Measurements from ENCODE around the gene NOXO1.
"Not testable (repeated sequence)": the region's sequence is repeated elsewhere in the genome, so short reads cannot be mapped to it uniquely, and the experiment has no call there.

The NOXO1 gene

DNA sequence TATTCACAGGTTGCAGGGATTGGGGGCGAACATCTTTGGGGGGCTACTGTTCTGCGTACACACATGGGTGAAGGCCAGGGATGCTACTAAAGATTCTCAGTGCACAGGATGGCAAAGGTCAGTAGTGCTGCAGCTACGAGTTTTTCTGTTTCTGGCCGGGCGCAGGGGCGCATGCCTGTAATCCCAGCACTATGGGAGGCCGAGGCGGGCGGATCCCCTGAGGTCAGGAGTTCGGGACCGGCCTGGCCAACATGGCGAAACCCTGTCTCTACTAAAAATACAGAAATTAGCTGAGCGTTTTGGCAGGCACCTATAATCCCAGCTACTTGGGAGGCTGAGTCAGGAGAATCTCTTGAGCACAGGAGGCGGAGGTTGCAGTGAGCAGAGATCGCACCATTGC, 32.3 kb upstream of the NOXO1 start:
- DNase-seq (ENCODE audit: insufficient read length, low spot score), result no peak
- FAIRE-seq, result no peak

DNA sequence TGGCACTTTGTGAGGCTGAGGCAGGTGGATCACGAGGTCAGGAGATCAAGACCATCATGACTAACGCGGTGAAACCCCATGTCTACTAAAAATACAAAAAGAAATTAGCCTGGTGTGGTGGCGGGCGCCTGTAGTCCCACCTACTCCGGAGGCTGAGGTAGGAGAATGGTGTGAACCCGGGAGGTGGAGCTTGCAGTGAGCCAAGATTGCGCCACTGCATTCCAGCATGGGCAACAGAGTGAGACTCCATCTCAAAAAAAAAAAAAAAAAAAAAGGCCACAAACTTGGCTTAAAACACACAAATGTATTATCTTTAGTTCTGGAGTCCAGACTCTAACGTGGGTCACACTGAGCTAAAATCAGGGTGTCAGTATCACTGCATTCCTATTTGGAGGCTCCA, 30.5 kb upstream of the NOXO1 start:
- FAIRE-seq, result not testable (repeated sequence)

DNA sequence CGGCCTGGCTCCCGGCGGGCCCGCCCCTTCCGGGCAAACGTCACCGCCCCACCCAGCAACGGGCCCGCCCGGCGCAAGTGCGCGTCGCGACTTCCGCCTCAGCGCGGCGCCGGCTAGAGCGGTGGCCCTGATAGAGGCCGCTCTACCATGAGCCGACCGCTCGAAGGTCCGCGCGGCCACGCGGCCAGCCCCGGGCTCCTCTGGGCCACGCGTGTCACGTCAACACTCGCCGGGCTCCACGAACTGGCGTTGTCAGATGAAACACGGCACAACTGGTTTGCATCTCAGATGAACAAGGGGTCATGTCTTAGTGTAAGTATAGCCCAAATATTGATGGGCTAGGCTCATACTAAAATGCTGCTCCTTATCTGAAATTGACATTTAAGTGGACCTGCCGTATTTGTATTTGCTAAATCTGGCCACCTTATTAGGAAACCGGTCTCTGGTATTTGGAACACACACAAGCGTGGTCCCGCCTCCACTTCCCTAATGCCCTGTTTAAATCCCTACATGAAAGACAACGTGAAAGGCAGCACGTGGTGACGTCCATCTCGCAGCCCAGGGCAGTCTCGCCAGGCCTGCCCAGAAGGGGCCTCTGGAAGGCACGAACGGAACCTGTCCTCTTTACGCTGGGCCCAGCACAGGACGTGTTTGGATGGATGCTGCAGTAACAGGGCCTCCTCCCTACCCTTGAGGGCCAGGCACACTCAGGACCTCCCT, 28.7 kb upstream of the NOXO1 start, which contains the start of gene ZNF598:
Gene ZNF598, minus strand, starts transcription at position 31 of the 720 bp plus-strand sequence.
- DNase-seq (ENCODE audit: insufficient read length, low spot score), result peak; percentile 92
- FAIRE-seq, result peak; percentile 88

More for the DNA sequence above, 30.5 kb upstream of the NOXO1 start:
- DNase-seq (ENCODE audit: insufficient read length, low spot score), result not testable (repeated sequence)

DNA sequence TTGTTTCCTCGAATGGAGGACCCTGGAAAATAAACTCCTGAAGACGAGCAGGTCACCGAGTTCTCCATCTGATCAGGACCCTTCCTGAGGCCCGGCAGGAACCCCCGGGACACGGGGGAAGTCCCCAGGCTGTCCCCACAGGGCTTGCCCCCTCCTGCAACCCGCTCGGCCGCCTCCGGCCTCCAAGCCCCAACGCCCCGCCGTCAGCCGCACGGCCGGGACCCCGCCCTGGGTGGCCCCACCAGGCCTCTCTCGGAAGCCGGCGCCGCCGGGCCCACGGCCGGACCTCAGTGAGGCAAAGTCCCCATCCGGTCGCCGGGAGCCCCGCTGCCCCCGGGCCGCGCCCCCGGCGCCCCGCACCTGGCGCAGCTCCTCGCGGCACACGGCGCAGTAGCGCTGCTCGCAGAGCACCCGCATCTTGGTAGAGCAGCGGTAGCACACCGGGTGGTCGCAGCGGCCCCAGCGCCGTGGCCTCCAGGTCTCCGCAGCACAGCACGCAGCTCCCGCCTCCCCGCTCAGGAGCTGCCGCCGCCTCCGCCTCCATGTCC, 28.0 kb upstream of the NOXO1 start:
- FAIRE-seq (no peak), DNase-seq (ENCODE audit: insufficient read length, low spot score) (no peak)

DNA sequence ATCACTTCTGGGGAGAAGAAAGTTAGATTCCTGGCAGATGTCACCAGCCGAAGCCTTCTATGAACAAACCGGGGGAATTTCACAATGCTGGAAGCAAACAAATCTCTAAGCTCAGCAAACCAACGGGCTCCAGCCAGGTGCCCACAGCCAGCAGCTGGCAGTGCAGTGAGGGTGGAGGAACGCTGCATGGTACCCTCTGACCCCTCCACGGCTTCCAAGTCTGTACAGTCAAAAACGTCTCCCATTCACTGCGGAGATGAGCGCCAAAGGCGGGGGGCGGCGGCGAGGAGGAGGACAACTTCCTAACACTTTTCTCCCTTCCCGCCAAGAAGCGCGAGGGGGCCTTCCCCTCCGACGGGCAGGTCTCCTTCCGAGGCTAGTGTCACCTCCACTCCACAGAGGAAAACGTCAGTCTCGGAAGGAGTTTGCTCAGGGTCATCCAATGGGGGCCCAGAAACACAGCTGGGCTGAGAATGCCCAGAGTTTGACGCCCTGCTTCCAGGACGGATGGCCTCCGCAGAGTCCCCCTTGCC, 27.4 kb upstream of the NOXO1 start:
- DNase-seq (ENCODE audit: insufficient read length, low spot score) (no peak), FAIRE-seq (peak; percentile 4)

DNA sequence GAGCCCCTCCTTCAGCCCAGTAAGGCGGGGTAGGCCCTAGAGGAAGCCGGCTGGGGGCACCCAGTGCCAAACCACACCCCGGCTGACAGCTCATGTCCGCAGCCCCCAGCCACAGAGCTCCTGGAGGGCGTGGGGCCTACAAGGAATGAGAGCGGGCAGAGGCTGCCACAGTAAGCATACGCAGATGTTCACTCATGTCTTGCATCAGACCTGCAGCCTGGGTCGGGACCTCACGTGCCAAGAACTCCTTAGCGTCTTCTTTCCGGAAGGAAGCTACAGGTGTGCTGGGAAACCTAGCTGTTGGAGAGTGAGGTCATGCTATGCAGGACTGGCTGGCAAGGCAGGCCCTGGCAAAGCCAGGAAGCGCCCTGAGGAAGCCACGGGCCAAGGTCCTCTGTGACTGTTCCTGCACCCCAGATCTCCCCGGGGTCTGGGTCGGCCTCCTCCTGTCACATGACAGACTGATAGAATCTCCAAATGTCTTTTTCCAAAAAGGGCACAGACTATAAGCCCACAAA, 26.8 kb upstream of the NOXO1 start:
- no peak for DNase-seq (ENCODE audit: insufficient read length, low spot score)
- FAIRE-seq, result no peak

DNA sequence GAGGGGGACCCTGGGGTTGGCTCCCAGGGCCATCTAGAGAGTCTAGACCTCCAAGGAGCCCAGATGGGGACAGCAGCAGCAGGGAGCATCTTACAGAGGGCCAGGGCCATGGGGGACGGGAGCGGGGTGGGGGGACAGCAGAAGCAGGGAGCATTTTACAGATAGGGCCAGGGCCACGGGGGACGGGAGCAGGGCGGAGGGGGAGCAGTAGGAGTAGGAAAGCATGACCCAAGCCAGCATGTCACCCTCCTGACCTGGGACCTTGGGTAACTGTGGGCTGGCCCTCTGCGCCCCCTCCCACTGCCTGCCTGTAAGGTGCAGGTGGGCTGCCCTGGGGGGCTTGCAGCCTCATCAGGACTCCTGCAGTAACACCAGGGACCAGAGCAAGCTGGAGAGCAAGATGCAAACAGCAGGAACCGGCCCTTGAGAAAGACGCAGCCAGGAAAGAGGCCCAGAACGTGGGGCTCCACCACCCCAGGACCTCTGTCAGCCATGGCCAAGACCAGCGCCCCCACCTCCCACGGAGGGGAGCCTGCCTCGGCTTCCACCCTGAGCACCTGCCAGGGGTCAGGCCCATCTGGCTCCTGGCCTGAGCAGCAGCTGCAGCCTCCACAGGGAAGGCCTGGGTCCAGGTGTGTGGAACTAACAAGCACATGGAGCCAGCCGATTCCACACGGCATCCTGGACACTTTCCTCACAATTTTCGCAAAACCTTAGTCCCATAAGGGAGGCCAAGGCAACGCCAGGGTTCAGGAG, 26.0 kb upstream of the NOXO1 start:
- DNase-seq (ENCODE audit: insufficient read length, low spot score) (no peak), FAIRE-seq (no peak)

DNA sequence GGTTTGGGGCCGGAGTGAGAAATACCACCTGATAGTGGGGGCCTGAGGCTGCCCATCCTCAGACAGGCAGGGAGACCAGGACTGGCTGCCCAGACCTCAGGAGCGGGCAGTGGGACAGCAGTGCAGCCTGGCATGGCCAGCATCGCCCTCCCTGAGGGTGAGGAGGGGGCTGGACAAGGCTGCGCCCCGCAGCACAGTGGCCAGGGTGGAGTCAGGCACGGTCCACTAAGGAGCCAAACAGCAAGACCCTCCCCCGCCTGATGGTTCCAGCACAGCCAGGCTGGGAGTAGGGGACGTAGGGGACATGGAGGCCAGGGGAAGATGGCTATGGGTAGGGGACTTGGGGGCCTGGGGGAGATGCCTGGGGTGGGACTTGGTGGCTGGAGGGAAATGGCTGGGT, 25.0 kb upstream of the NOXO1 start:
- FAIRE-seq (no peak), DNase-seq (ENCODE audit: insufficient read length, low spot score) (no peak)

DNA sequence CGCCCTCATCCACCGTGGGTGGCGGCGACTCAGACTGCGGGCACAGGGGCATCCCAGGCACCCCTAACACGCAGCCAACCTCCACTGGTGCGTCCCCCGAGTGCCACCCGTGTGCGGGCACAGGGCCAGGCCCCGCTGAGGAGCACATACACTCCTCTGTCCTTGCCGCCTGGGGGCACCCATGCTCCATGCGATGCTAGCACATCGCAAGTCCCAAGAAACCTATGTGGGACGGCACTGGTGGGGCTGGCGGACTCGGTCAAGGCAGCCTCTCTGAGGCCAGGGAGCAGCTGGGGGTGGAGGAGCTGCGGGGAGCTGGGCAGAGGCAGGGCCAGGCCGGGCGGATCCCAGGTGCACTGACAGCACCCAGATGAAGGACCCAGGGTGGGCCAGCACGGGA, 24.4 kb upstream of the NOXO1 start:
- DNase-seq (ENCODE audit: insufficient read length, low spot score) (no peak), FAIRE-seq (no peak)

DNA sequence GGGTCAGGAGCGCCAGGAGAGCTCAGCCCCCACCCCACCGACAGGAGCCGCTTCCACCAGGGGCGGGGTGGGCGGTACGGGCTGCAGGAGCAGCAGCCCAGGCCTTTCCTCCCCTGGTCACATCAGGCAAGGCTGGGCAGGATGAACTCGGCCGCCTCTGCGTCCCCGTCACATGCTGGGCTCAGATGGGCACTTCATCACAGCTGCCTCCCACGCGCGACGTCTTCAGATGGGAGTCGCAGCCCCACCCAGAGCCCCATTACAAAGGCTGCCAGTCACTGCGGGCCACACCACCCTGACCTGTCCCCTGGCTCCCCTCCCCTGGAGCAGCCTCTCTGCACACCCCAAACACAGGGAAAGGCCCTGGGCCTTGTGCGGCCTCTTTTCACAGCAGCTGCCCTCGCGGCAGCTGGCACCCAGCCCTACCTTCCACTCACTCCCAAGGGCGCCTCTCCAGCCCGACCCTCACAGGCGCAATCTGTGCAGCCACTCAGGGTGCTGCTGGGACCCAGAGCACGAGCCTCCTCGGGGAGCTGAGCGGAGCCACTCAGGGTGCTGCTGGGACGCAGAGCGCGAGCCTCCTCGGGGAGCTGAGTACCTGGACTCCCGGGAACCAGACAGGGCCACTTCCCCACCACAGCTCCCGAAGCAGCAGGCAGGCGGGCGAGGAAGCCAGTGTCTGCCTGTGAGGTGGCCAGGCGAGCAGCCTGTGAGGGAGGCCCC, 23.7 kb upstream of the NOXO1 start:
- DNase-seq (ENCODE audit: insufficient read length, low spot score) (no peak), FAIRE-seq (no peak)

DNA sequence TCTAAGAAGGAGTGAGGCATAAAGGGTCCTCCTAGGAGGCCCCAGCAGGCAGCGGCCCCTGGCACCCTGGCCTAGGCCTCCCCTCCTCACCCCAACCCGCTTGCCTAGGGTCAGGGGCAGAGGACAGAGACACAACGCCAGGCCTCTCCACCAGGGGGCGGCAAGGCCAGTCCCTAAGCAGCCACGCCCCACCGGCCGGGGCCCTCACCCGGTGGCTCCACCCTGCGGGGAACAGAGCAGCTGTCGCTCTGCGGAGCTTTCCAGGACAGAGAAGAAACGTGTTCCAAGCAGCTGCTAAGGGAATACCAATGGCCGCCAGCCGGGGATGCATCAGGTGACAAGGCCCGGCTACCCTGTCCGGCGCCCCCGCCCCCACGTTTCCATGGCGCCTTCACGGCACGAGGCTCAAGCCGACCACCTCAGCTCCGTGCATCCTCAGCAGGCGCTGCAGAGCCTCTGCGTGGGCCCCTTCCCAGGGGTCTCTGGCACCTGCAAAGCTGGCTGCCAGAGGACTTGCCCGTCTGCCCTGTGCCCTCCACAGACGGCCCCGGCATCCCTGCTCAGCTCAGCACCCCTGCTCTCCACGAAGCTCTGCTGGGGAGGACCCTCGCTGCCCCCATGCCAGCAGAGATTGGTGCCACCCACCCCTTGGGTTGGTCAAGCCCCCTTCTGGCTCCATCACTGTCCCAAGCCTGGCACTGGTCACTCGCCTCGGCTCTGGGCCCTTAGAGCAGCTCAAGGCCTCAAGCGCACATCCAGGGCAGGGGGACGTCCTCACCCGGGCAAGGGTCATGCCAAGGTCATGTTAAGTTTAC, 22.8 kb upstream of the NOXO1 start:
- peak; percentile 77 for DNase-seq (ENCODE audit: insufficient read length, low spot score)
- FAIRE-seq, result peak; percentile 52

DNA sequence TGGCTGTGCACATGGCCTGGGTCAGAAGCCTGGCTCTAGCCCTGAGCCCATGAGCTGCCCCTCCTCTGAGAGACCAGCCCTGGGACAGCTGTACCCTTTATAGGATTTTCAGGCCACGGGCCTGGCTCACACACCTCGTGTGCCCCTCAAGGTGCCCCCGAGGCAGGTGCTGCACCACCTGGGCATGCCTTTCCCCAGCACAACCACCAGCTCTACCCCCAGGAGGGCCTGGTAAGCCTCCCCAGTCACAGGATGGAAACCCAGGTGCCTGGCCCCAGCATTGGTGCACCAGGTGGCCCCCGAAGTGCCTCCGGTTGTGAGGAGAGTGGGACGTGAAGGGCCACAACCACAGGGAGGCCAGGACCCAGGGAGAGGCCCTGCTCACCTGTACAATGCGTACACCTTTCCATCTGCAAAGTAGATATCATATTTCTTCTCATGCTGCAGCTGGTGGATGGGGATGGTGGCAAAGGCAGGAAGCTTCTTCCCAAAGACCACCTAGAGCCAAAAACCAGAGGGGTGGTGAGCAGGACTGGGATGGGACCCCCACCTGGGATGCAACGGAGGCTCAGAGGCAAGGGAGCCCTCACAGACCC, 22.1 kb upstream of the NOXO1 start:
- FAIRE-seq, result no peak
- DNase-seq (ENCODE audit: insufficient read length, low spot score), result no peak

DNA sequence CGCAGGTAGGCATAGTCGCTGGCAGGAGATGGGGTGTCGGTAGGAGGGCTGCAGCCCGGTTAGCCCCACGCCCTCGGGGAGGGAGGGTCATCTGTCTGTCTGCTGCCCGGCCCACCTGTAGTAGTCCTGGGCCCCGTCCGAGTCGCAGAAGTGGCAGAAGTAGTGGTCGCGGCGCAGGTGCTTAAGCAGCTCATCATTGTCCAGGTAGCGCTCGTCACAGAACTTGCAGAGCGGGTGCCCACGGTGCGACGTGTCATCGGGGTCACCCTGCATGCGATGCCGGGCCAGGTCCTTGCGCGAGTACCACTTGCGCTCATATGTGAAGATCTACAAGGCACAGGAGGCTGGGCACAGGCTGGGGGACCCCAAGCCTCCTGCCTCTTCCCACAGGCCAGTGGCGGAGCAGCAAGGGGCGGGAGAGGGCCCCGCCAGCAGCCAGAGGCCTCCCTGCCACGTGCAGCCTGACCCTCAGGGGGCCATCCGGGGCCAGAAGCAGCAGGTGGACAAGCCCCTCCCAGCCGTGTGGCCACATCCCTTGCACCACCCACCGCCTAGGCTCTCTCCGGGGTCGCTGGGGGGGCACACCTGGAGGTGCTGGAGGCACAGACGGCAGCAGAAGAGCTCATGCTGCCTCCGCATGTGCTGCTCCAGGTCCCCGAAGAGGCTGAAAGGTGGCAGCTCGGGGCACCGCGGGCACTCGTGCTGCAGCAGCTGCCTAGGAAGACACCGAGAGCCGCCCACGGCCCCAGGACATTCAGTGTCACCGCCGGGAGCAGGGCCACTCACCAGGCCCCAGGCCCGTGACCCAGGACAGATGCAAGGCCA, 21.3 kb upstream of the NOXO1 start:
- no peak for DNase-seq (ENCODE audit: insufficient read length, low spot score)
- no peak for FAIRE-seq

DNA sequence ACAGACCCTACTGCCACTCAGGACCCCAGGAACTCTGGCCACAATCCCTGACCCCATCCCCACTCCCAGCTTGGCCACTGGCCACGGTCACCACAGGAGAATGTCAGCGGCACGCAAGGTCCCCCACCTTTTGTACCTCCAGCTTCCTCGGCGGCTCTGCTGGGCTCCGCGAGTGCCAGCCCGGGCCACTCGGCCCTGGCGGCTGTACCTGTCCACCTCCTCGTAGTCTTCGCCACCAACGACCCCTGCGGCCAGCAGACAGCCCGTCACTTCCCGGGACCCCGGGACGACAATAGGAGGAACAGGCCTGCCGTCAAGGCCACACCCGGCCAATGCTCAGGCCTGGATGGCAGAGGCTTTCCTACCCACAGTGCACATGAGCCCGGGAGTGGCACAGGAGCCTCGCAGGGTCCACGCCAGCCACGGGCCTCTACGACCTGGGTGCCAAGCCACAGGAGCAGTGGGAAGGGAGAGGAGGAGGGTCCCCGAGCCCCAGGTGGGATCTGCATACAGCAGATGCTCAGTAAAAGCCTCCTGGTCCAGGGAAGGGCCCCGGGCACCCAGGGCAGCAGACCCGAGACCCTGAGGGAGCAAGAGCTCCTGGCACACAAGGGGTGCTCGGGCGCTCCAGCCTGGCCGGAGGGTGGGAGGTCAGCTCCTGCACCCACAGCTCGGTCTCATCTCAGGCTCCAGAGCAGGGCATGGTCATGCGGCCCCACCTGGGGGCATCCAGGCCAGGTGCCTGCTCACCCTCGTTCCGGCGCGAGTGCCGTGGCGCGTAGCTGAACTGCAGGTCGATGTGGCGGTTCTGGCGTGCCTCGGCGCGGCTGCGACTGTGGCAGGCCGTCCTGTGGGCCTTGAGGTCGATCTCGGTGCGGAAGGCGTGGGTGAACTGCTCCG, 20.4 kb upstream of the NOXO1 start:
- DNase-seq (ENCODE audit: insufficient read length, low spot score) (no peak), FAIRE-seq (no peak)

DNA sequence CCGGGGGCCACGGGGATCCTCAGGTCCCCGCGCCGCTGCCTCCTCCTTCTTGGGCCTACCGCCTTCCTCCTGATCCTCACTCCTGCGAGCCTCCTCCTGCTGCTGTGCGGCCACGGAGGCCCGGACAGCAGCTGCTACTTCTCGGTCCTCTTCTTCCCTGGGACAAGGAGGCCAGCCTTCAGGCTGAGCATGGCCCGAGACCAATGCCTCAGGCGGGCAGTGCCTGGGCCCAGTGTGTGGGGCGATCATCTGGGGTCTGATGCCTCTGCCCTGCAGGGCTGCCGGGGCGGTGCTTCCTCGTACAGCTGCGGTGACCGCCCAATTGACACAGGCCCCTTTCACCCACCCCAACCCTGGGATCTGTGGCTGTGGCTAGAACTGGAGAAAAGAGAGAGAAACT, 19.8 kb upstream of the NOXO1 start:
- FAIRE-seq (no peak), DNase-seq (ENCODE audit: insufficient read length, low spot score) (no peak)

DNA sequence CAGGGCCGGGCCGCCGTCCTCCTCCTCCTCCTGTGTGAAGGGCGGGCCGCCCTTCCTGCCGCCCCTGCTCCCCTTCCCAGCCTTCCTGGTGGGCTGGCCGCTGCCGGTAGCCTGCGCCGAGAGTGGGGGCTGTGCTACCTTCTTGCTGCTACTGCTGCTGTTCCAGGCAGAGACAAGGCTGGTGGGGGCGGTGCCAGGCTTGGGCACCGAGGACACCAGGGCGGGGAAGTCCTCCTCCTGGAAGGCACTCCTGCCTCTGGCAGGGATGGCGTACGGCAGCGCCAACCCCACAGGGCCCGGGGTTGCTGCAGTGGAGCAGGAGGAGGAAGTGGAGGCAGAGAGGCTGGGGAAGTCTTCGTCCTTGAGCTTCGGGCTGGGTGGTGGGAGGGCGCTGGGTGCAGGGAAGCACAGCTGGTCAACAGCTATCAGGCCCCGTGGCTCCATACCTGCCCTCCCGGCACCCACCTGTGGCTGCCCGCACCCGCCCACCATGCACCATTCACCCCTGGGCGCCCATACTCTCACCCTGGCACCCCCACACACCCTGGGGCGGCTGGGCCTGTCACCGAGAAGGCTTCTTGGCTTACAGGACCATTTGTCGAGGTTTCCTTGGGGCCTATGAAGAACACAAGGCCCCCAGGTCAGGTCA, 18.7 kb upstream of the NOXO1 start:
- FAIRE-seq, result no peak
- DNase-seq (ENCODE audit: insufficient read length, low spot score), result no peak
